ENCODE data around the gene DHRS12.
A peak's percentile ranks its signal among the peaks of the same experiment; 100 is the strongest.

The DHRS12 gene

GRCh38 chr13:51818781-51819511, 15.0 kb upstream of the DHRS12 start:
- Histone ChIP-seq H3K27me3 (no peaks in the 10 kb centered on the region), H3K4me3 (ENCODE audit: low read depth, low read length) (no peak overlapping the region), H3K36me3 (no peaks in the 10 kb centered on the region), H3K4me1 (no peaks in the 10 kb centered on the region; the same call in 1 of the 2 replicates), H3K9me3 (no peaks in the 10 kb centered on the region)
- no peak for DNase-seq
- no peak for TF ChIP-seq CTCF (IDR thresholded peaks at IDR 0.05; ENCODE audit: low read depth, low read length)

- no peaks in the 10 kb centered on the region for H3K36me3 ChIP-seq
- TF ChIP-seq CTCF (IDR thresholded peaks at IDR 0.05; ENCODE audit: low read depth, low read length) = peak; percentile 22; the same call in 1 of the 2 replicates
- H3K27me3 ChIP-seq = no peaks in the 10 kb centered on the region
- no peaks in the 10 kb centered on the region for H3K9me3 ChIP-seq
- no peak for DNase-seq
- H3K4me3 ChIP-seq (ENCODE audit: low read depth, low read length) = no peak overlapping the region
- no peaks in the 10 kb centered on the region; the same call in 1 of the 2 replicates for H3K4me1 ChIP-seq
Observed at GRCh38 chr13:51818276-51818675, 14.3 kb upstream of the DHRS12 start.

- no peaks in the 10 kb centered on the region; the same call in 1 of the 2 replicates for H3K4me1 ChIP-seq
- no peaks in the 10 kb centered on the region for H3K36me3 ChIP-seq
- no peak for DNase-seq
- no peak overlapping the region for H3K4me3 ChIP-seq (ENCODE audit: low read depth, low read length)
- H3K27me3 ChIP-seq = no peaks in the 10 kb centered on the region
- no peaks in the 10 kb centered on the region for H3K9me3 ChIP-seq
- no peak for TF ChIP-seq CTCF (IDR thresholded peaks at IDR 0.05; ENCODE audit: low read depth, low read length)
Observed at GRCh38 chr13:51817717-51818116, 13.8 kb upstream of the DHRS12 start.

GRCh38 chr13:51816604-51817249, 12.8 kb upstream of the DHRS12 start:
- H3K27me3 ChIP-seq = no peaks in the 10 kb centered on the region
- H3K4me3 ChIP-seq (ENCODE audit: low read depth, low read length) = no peak overlapping the region
- no peaks in the 10 kb centered on the region for H3K9me3 ChIP-seq
- H3K4me1 ChIP-seq = no peaks in the 10 kb centered on the region; the same call in 1 of the 2 replicates
- no peak for DNase-seq
- no peaks in the 10 kb centered on the region for H3K36me3 ChIP-seq
- no peak for TF ChIP-seq CTCF (IDR thresholded peaks at IDR 0.05; ENCODE audit: low read depth, low read length)

- TF ChIP-seq CTCF (IDR thresholded peaks at IDR 0.05; ENCODE audit: low read depth, low read length) = no peak
- Histone ChIP-seq H3K27me3 (no peaks in the 10 kb centered on the region), H3K4me1 (no peaks in the 10 kb centered on the region; the same call in 1 of the 2 replicates), H3K4me3 (ENCODE audit: low read depth, low read length) (no peak overlapping the region), H3K36me3 (no peaks in the 10 kb centered on the region), H3K9me3 (no peaks in the 10 kb centered on the region)
- DNase-seq = no peak
Observed at GRCh38 chr13:51815848-51816247, 11.9 kb upstream of the DHRS12 start.

Data from BE2C (cell line).